ENCODE measurements around the gene ITFG1. TPM values are rescaled to one million over a fixed set of nuclear protein-coding genes. Genes with fewer than 3 reads are reported as not detected.
"Not testable (repeated sequence)": the region's sequence is repeated elsewhere in the genome, so short reads cannot be mapped to it uniquely, and the experiment has no call there.

Gene ITFG1
- total RNA-seq, 1 donor from 2014 or later: 26.1 TPM

DNA sequence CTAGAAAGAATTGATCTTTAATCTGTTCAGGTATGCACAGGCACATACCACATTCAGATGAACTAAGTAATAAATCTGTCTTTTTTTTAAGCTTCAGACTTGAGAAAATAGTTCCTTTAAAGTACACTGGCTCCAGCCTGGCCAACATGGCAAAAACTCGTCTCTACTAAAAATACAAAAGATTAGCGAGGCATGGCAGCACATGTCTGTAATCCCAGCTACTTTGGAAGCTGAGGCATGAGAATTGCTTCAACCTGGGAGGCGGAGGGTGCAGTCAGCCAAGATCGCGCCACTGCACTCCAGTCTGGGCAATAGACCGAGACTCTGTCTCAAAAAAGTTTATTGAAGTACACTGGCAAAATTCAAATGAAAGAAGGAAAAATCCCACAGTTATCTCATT, 206.1 kb downstream of the ITFG1 start:
- Mint-ChIP-seq H3K36me3 (ENCODE audit: low read depth) (peaks cover 13% of the 10 kb centered on the region), H3K9me3 (no peaks in the 10 kb centered on the region), H3K4me1 (no peaks in the 10 kb centered on the region), H3K4me3 (no peak overlapping the region), H3K27ac (no peak overlapping the region), H3K27me3 (no peaks in the 10 kb centered on the region)
- intact Hi-C loops (cut with micrococcal nuclease): loop anchor here (5.0 kb wide), 1 partner anchor 903 kb away; the partner anchor contains the start of gene ABCC12
- no peak for DNase-seq

DNA sequence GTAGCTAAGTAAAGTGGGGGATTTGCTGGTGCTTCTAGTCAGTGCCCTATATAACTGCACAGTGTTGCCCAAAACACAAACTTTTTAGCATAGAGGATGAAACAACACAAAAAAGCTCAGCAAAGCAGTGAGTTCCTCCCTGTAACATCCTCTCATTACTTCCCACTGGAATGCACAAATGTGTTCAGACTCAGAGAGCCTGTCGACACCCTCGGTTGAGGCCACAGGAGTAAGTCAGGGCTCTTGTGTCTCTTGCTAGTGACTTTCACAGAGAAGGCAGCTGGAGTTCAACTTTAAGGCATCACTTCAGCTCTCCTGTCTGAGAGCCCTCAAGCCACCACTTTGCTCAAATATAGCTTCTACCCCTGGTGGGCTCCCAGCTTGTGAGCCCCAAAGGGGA, 209.9 kb downstream of the ITFG1 start:
- H3K36me3 Mint-ChIP-seq (ENCODE audit: low read depth): no peaks in the 10 kb centered on the region
- DNase-seq: no peak
- H3K4me3 Mint-ChIP-seq: no peak overlapping the region
- no peaks in the 10 kb centered on the region for H3K9me3 Mint-ChIP-seq
- intact Hi-C loops (cut with micrococcal nuclease): no loop called here
- no peak overlapping the region for H3K27ac Mint-ChIP-seq
- H3K27me3 Mint-ChIP-seq: no peaks in the 10 kb centered on the region
- no peaks in the 10 kb centered on the region for H3K4me1 Mint-ChIP-seq

DNA sequence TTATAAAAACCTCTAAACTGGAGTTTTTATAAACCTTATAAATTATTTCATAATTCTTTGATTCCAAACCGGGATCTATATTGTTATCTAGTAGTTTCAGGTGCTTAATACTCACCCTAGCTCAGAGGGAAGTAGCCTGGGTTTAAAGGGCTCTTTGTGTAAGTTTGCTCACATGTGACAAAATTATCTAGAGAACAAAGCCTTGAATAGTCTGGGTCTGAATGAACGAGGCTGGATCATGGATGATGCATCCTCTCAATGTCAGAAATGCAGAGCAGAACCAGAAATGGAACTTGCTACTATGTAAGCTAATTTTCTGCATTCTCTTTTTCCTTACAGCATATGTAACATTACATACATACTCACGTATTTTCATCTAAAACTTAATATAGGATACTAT, 213.2 kb downstream of the ITFG1 start:
- DNase-seq: no peak
- H3K4me3 Mint-ChIP-seq: no peak overlapping the region
- H3K36me3 Mint-ChIP-seq (ENCODE audit: low read depth): no peaks in the 10 kb centered on the region
- no peaks in the 10 kb centered on the region for H3K9me3 Mint-ChIP-seq
- H3K27me3 Mint-ChIP-seq: no peaks in the 10 kb centered on the region
- no peaks in the 10 kb centered on the region for H3K4me1 Mint-ChIP-seq
- H3K27ac Mint-ChIP-seq: no peak overlapping the region
- intact Hi-C loops (cut with micrococcal nuclease): no loop called here

DNA sequence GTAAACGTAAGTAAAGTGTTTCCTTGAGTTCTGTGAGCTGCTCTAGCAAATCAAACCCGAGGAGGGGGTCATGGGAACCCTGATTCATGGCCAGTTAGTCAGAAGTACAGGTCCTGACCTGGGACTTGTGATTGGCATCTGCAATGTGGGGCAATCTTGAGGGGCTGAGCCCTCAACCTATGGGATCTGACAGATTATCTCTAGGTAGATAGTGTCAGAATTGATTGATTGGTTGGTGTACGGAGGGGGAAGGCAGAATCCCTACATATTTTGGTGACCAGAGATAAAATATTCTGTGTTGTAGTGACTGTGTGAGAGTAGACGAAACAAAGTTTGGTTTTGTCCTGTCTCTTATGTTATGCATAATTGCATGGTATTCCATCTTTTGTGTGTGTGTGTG, 216.7 kb downstream of the ITFG1 start:
- H3K27me3 Mint-ChIP-seq: no peaks in the 10 kb centered on the region
- no peaks in the 10 kb centered on the region for H3K4me1 Mint-ChIP-seq
- no peak overlapping the region for H3K27ac Mint-ChIP-seq
- DNase-seq: no peak
- intact Hi-C loops (cut with micrococcal nuclease): no loop called here
- H3K36me3 Mint-ChIP-seq (ENCODE audit: low read depth): no peaks in the 10 kb centered on the region
- no peaks in the 10 kb centered on the region for H3K9me3 Mint-ChIP-seq
- H3K4me3 Mint-ChIP-seq: no peak overlapping the region

DNA sequence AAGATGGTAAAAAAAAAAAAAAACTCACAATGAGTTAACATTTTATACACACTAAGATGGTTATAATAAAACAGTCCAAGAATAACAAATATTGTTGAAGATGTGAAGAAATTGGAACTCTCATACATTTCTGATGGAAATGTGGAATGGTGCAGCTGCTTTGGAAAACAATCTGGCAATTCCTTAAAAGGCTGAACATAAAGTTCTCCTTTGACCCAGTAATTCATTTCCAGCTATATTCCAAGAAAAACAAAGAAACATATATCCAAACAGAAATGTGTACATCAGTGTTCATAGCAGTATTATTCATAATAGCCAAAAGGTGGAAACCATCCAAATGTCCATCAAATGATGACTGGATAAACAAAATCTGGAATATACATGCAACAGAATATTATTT, 219.8 kb downstream of the ITFG1 start:
- no peak for DNase-seq
- intact Hi-C loops (cut with micrococcal nuclease): no loop called here
- Mint-ChIP-seq H3K36me3 (ENCODE audit: low read depth) (no peaks in the 10 kb centered on the region), H3K27me3 (no peaks in the 10 kb centered on the region), H3K4me3 (no peak overlapping the region), H3K9me3 (no peaks in the 10 kb centered on the region), H3K27ac (no peak overlapping the region), H3K4me1 (no peaks in the 10 kb centered on the region)

DNA sequence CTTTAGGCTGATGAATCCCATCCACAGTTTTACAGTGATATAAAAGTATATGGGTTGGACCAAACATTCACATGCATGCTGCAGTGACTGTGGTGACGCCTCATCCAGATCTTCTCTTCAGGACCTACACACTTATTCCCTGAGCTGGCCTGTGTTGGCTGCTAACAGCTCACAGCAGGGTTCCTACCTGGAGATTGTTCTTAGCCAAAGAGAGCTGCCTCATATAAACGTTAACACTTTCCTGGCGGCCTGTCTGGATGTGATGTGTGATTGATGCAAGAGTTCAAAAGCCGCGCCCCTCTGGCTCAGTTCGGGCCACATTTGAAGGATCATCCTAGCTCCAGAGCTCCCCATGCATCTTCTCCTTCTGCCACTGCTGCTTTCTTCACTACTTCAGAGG, 224.1 kb downstream of the ITFG1 start:
- Mint-ChIP-seq H3K9me3 (no peaks in the 10 kb centered on the region), H3K27ac (no peak overlapping the region), H3K27me3 (no peaks in the 10 kb centered on the region), H3K4me1 (no peaks in the 10 kb centered on the region), H3K4me3 (no peak overlapping the region), H3K36me3 (ENCODE audit: low read depth) (peaks cover 2% of the 10 kb centered on the region)
- intact Hi-C loops (cut with micrococcal nuclease): no loop called here
- DNase-seq: no peak

DNA sequence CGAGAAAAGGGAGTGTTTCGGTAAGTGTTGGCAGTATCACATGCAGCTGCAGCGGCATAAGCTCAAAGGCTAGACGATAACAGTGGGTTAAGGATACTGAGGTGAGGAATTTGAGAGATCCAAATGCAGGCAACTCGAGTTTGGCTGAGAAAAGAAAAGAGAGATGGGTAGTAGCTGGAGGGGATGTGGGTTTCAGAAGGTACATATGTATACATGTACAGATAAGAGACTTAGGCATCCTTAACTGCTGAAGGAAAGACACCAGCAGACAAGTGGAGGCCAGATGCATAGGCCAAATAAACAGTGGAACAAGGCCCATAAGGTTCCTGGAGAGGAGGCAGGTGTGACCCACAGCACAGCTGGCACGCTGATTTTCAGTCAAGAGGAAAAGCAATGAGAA, 230.6 kb downstream of the ITFG1 start:
- intact Hi-C loops (cut with micrococcal nuclease): no loop called here
- no peaks in the 10 kb centered on the region for H3K9me3 Mint-ChIP-seq

DNA sequence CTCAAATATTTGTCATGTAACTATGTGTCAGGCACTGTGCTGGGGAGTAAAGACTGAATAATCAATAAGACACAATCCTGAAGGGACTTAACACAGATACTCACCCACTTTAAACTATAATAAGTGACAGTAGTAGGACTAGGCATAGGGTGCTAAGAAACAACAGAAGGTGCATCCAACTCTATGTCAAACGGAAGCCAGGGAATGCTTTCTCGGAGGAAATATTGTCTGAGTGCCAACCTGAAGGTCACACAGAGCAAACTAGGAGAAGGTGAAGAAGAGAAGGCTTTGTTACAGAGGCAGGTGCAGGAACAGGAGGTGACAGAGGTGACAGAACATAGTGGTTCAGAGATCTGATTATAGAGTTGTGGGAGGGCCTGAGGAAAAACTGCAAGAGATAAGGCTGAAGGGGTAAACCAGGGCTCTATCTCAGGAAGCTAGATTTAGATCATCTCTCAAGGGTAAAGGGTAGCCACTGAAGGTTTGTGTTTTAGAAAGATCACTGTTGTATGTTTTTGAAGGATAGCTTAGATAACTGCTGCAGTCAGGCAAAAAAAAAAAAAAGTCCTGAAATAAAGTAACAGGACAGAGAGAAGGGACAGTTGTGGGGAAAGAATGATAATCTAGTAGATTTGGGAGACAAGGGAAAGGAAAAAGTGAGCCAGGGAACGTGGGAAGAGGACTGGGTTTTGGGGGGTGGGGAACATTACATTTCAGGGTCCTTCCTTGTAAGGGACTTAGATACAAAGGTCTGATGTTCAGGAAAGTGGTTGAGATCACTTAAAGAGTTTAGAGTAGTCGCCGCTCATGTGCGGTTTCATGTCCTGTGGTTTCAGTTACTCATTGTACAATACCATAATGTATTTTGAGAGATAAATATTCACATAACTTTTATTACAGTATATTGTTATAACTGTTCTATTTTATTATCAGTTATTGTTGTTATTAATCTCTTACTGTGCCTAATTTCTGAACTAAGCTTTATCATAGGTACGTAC, 231.5 kb downstream of the ITFG1 start:
- no peak overlapping the region for H3K27ac Mint-ChIP-seq

More for the DNA sequence above, 230.6 kb downstream of the ITFG1 start:
- Mint-ChIP-seq H3K27me3 (no peaks in the 10 kb centered on the region), H3K36me3 (ENCODE audit: low read depth) (no peaks in the 10 kb centered on the region), H3K4me3 (no peak overlapping the region), H3K4me1 (no peaks in the 10 kb centered on the region), H3K27ac (no peak overlapping the region)
- no peak for DNase-seq

DNA sequence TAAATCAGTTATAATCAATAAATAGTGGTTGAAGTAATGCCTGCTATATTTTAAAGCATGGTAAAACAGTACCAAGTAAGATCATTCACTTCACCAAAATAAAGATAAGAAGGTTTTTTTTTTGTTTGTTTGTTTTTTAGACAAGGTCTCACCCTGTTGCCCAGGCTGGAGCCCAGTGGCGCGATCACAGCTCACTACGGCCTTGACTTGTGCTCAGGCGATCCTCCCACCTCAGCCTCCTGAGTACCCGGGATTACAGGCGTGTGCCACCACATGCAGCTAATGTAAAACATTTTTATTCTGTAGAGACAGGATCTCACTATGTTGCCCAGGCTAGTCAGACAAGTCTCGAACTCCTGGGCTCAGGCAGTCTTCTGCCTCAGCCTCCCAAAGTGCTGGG, 232.6 kb downstream of the ITFG1 start:
- Mint-ChIP-seq H3K27ac (no peak overlapping the region), H3K4me1 (no peaks in the 10 kb centered on the region), H3K27me3 (no peaks in the 10 kb centered on the region), H3K36me3 (ENCODE audit: low read depth) (no peaks in the 10 kb centered on the region), H3K9me3 (no peaks in the 10 kb centered on the region), H3K4me3 (no peak overlapping the region)
- DNase-seq: no peak
- intact Hi-C loops (cut with micrococcal nuclease): no loop called here

More for the DNA sequence above, 231.5 kb downstream of the ITFG1 start:
- Mint-ChIP-seq H3K9me3 (no peaks in the 10 kb centered on the region), H3K4me3 (no peak overlapping the region), H3K4me1 (no peaks in the 10 kb centered on the region), H3K36me3 (ENCODE audit: low read depth) (no peaks in the 10 kb centered on the region), H3K27me3 (no peaks in the 10 kb centered on the region)
- intact Hi-C loops (cut with micrococcal nuclease): no loop called here
- DNase-seq: no peak

DNA sequence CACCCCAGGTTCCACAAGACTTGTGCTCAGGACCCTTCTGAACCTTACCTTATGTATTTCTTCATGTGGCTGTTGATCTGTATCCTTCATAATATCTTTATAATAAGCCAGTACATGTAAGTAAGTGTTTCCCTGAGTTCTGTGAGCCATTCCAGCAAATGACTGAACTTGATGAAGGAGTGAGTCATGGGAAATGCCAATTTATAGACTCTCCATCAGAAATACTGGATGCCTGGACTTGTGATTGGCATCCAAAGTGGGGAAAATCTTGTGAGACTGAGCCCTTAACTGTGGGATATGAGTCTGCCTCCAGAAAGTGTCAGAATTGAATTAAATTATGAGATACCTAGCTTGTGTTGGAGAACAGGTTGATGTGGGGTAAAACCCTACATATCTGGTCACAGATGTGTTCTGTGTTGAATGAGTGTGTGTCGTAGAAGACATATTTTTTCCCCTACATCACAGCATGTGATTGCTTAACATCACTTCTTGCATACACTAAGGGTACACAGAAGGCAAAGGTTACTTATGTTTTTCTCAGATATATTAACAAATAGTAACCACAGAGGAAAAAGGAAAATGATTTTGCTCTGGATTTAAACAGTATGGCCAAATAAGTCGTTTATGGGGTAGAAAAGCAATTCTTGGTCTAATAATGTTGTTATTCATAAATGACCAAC, 247.0 kb downstream of the ITFG1 start:
- Mint-ChIP-seq H3K27ac (no peak overlapping the region), H3K4me3 (no peak overlapping the region), H3K36me3 (ENCODE audit: low read depth) (peaks cover 8% of the 10 kb centered on the region), H3K27me3 (no peaks in the 10 kb centered on the region), H3K4me1 (peaks cover 3% of the 10 kb centered on the region), H3K9me3 (peaks cover 3% of the 10 kb centered on the region)
- intact Hi-C loops (cut with micrococcal nuclease): no loop called here
- no peak for DNase-seq

DNA sequence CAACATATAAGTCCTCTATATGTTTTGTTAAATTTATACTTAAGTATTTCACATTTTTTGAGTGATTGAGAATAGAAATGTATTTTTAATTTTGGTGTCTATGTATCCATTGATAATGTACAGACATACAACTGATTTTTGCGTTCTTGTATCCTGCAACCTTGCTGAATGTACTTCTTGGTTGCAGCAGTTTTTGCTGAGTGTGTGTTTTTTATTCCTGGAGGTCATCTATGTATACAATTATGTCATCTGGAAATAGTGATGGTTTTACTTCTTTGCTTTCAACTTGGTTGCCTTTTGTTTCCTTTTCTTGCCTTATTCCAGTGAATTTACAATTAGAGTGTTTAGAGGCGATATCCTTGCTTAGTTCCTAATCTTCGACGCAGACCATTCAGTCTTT, 249.6 kb downstream of the ITFG1 start:
- H3K27me3 Mint-ChIP-seq: no peaks in the 10 kb centered on the region
- intact Hi-C loops (cut with micrococcal nuclease): no loop called here
- no peak overlapping the region for H3K4me3 Mint-ChIP-seq
- peaks cover 3% of the 10 kb centered on the region for H3K4me1 Mint-ChIP-seq
- no peak overlapping the region for H3K27ac Mint-ChIP-seq
- DNase-seq: no peak
- H3K36me3 Mint-ChIP-seq (ENCODE audit: low read depth): peaks cover 4% of the 10 kb centered on the region
- H3K9me3 Mint-ChIP-seq: peaks cover 3% of the 10 kb centered on the region

DNA sequence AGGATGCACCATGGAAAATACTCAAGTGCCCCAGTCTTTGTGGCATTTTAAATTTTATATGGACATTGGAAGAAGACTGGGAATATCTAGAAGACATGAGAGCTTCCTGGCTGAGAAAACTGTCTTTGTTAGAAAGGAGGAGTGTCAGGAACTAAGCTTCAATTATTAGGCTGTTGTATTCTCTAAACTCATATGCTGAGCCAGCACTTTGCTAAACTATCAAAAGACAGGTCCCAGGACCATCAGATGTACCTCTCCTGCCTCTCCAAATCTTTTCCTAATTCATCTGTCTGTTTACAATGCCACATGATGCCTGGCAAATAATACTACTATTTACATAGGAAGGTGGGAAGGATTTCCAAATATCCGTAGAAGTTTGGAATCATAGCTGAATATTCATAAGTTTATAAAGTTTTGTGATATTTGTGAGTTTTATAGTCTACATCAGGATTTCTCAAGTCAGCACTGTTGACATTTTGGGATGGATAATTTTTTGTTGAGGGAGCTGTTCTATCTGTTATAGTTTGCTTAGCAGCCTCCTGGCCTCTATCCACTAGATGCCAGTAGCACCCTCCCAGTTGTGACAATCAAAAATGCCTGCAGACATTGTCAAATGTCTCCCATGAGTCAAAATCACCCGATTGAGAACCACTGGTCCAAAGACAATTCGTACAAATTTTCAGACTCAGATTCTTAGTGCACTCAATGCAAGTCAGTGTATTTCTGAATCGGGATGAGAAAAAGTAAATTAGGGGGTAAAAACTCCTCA, 255.9 kb downstream of the ITFG1 start:
- DNase-seq: no peak
- no peak overlapping the region for H3K27ac Mint-ChIP-seq
- H3K36me3 Mint-ChIP-seq (ENCODE audit: low read depth): no peaks in the 10 kb centered on the region
- no peaks in the 10 kb centered on the region for H3K9me3 Mint-ChIP-seq
- H3K4me3 Mint-ChIP-seq: no peak overlapping the region
- intact Hi-C loops (cut with micrococcal nuclease): no loop called here
- no peaks in the 10 kb centered on the region for H3K27me3 Mint-ChIP-seq
- H3K4me1 Mint-ChIP-seq: no peaks in the 10 kb centered on the region

DNA sequence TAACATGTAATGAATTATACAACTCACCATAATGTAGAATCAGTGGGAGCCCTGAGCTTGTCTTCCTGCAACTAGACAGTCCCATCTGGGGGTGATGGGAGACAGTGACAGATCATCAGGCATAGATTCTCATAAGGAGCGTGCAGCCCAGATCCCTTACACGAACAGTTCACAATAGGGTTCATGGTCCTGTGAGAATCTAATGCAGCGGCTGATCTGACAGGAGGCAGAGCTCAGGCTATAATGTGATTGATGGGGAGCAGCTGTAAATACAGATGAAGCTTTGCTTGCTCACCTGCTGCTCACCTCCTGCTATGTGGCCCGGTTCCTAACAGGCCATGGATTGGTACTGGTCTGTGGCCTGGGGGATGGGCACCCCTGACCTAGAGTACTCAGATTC, 257.4 kb downstream of the ITFG1 start:
- H3K27me3 Mint-ChIP-seq; H3K4me1 Mint-ChIP-seq; H3K27ac Mint-ChIP-seq; H3K9me3 Mint-ChIP-seq; intact Hi-C loops (cut with micrococcal nuclease); H3K4me3 Mint-ChIP-seq; DNase-seq; H3K36me3 Mint-ChIP-seq (ENCODE audit: low read depth): not testable (repeated sequence)

DNA sequence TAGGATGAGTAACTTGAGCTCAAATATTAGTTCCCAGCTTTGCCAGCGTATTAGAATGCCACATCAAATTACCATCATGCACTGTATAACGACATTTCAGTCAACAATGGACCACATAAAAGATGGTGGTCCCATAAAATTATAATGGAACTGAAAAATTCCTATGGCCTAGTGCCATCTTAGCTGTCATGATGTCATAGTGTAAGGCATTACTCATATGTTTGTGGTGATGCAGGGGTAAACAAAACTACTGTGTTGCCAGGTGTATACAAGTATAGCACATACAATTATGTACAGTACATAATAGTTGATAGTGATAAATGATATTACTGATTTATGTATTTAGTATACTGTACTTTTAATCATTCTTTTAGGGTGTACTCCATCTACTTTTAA, 262.7 kb downstream of the ITFG1 start:
- H3K27ac Mint-ChIP-seq: no peak overlapping the region
- intact Hi-C loops (cut with micrococcal nuclease): no loop called here
- H3K9me3 Mint-ChIP-seq: no peaks in the 10 kb centered on the region
- DNase-seq: no peak
- H3K4me1 Mint-ChIP-seq: no peaks in the 10 kb centered on the region
- H3K36me3 Mint-ChIP-seq (ENCODE audit: low read depth): no peaks in the 10 kb centered on the region
- no peak overlapping the region for H3K4me3 Mint-ChIP-seq
- no peaks in the 10 kb centered on the region for H3K27me3 Mint-ChIP-seq
